Naive thymus-derived CD4-positive, alpha-beta T cell (primary cell): ENCODE measurements around the gene SNAP91. TPM values are rescaled to one million over a fixed set of nuclear protein-coding genes. Genes with fewer than 3 reads are reported as not detected.

Source experiments
- polyA plus RNA-seq, 2 donors: library from polyadenylated mRNA; unstranded; fragments of 300-500 nt; fragmentation: Illumina TruSeq; gene quantifications; one replicate each; pipeline ENCODE4 v1.2.3, GENCODE V29; 2021
- total RNA-seq, 6 experiments: library from RNA in 5 of 6; stranded (reverse) in 5 of 6; gene quantifications; 1 replicate in 5 of 6; 2 replicates in 1 of 6; pipeline ENCODE4 v1.2.3 and lab custom pipeline; 2021 to 2026

Gene SNAP91
- total and polyA plus RNA-seq, 7 experiments from 2014 or later = not detected

Other genes with a start within 250 kb of the SNAP91 start
- not detected for gene PRSS35, start 196.6 kb downstream of the SNAP91 start, total RNA-seq
- not detected for gene PRSS35, start 196.6 kb downstream of the SNAP91 start, polyA plus RNA-seq
- gene RIPPLY2, start 144.3 kb upstream of the SNAP91 start, total RNA-seq = not detected
- gene RIPPLY2, start 144.3 kb upstream of the SNAP91 start, polyA plus RNA-seq = not detected
- gene CYB5R4, start 150.6 kb upstream of the SNAP91 start, total RNA-seq = 10 to 100 TPM; 17.8 to 38.6 (median 21.0) TPM
- gene CYB5R4, start 150.6 kb upstream of the SNAP91 start, polyA plus RNA-seq = 10 to 100 TPM; 14.9 to 20.0 TPM